Neural progenitor cell (in vitro differentiated cells): ENCODE results near the gene ZNF324B. TPM values are rescaled to one million over a fixed set of nuclear protein-coding genes. Genes with fewer than 3 reads are reported as not detected.
"Not testable (repeated sequence)": the region's sequence is repeated elsewhere in the genome, so short reads cannot be mapped to it uniquely, and the experiment has no call there.

Source experiments
- DNase-seq: peaks from one replicate; pipeline ENCODE4 v3.0.0-alpha.2; 2016; ENCODE audit warnings: low spot score
- H2AFZ ChIP-seq: fragments of 200-600 bp; sonication (generic); replicated peaks from 2 replicates; pipeline ENCODE4 v1.6.1; 2016; ENCODE audit warnings: antibody characterized with exemption
- H3F3A ChIP-seq: fragments of 200-600 bp; sonication (generic); 2 replicates; pipeline ENCODE4 v1.6.1; 2016; ENCODE audit warnings: antibody characterized with exemption, low read depth
- H3K27ac ChIP-seq: fragments of 200-600 bp; sonication (generic); 2 replicates; pipeline ENCODE4 v1.5.1; 2016; ENCODE audit warnings: mild to moderate bottlenecking
- H3K27me3 ChIP-seq: fragments of 200-600 bp; sonication (generic); 2 replicates; pipeline ENCODE4 v1.6.1; 2016; ENCODE audit warnings: mild to moderate bottlenecking, moderate library complexity
- H3K36me3 ChIP-seq: fragments of 200-600 bp; sonication (generic); 2 replicates; pipeline ENCODE4 v1.5.1; 2016
- H3K4me1 ChIP-seq: fragments of 200-600 bp; sonication (generic); 2 replicates; pipeline ENCODE4 v1.6.1; 2016; ENCODE audit warnings: mixed run types
- H3K4me2 ChIP-seq: fragments of 200-600 bp; sonication (generic); 2 replicates; pipeline ENCODE4 v1.6.1; 2016
- H3K4me3 ChIP-seq: fragments of 200-600 bp; sonication (generic); 2 replicates; pipeline ENCODE4 v1.5.1; 2016
- H3K79me2 ChIP-seq: fragments of 200-600 bp; sonication (generic); 2 replicates; pipeline ENCODE4 v1.6.1; 2016; ENCODE audit warnings: low read depth
- H3K9ac ChIP-seq: fragments of 200-600 bp; sonication (generic); 2 replicates; pipeline ENCODE4 v1.6.1; 2016
- H3K9me3 ChIP-seq: fragments of 200-600 bp; sonication (generic); 2 replicates; pipeline ENCODE4 v1.5.1; 2016; ENCODE audit warnings: low read depth
- H4K20me1 ChIP-seq: fragments of 200-600 bp; sonication (generic); 2 replicates; pipeline ENCODE4 v1.6.1; 2016; ENCODE audit warnings: low read depth
- H3K27ac Mint-ChIP-seq: 3 replicates; pipeline ENCODE4 v1.8.0; 2021; ENCODE audit warnings: mixed read lengths
- H3K27me3 Mint-ChIP-seq: 2 replicates; pipeline ENCODE4 v1.8.0; 2022; ENCODE audit warnings: low read depth, mild to moderate bottlenecking, inconsistent platforms, moderate library complexity, mixed read lengths; ENCODE audit not compliant: insufficient read depth
- H3K36me3 Mint-ChIP-seq: 3 replicates; pipeline ENCODE4 v1.8.0; 2021; ENCODE audit warnings: mixed read lengths
- H3K4me1 Mint-ChIP-seq: 3 replicates; pipeline ENCODE4 v1.8.0; 2021; ENCODE audit warnings: mixed read lengths
- H3K4me3 Mint-ChIP-seq: 3 replicates; pipeline ENCODE4 v1.8.0; 2021; ENCODE audit warnings: mild to moderate bottlenecking, moderate library complexity, mixed read lengths
- H3K9me3 Mint-ChIP-seq: 3 replicates; pipeline ENCODE4 v1.8.0; 2020; ENCODE audit warnings: mixed read lengths
- EZH2 ChIP-seq: fragments of 200-600 bp; sonication (generic); IDR thresholded peaks from 2 replicates; pipeline ENCODE4 v1.6.1; 2017; ENCODE audit warnings: antibody characterized with exemption, mild to moderate bottlenecking, moderate library complexity
- EZH2phosphoT487 ChIP-seq: fragments of 200-600 bp; sonication (generic); IDR thresholded peaks from 2 replicates; pipeline ENCODE4 v1.6.1; 2017; ENCODE audit warnings: antibody characterized with exemption
- total RNA-seq: library from RNA; depleted of rRNA; stranded (reverse); fragments of >200 nt; gene quantifications from 2 replicates; pipeline ENCODE4 v1.2.3, GENCODE V29; 2015; ENCODE audit warnings: low replicate concordance
- TF ChIP-seq, protein P1 (sequence below): fragments of 200-600 bp; sonication (generic); IDR thresholded peaks from 2 replicates; pipeline ENCODE4 v1.5.1; 2017; ENCODE audit warnings: antibody characterized with exemption, mild to moderate bottlenecking

The ZNF324B gene
- total RNA-seq, 1 donor from 2014 or later: 3.2 TPM

DNA sequence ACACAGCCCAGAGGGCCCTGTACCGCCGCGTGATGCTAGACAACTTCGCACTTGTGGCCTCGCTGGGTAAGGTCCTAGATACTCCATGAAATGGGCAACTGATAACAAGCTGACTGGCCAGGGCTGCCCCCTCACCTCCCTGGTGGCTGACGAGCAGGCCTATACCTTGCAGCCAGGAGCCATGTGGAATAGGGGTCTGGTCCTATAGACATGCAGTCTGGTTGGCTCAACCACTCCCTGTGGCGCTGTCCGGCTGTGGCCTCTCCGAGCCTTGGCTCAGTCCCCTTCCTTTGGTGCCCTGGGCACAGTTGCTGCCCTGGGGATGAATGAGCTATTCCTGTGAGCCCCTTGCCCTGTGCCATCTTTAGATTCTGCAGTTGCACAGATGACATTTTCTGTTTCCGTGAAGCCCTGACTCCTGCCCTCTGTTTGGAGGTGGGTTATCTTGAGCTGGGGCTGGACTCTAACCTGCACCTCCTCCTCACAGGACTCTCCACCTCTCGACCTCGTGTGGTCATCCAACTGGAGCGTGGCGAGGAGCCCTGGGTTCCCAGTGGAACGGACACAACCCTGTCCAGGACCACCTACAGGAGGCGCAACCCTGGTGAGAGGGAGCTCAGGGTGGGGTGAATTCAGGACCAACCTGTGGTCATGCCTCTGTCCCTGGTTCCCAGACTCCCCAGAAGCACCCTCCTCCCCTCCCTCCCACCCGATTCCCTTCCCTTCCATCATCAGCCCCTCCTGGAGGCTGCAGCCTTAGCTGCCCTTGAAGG is 18.0 kb downstream of the ZNF324B start:
- Mint-ChIP-seq H3K4me1 (peaks cover 20% of the 10 kb centered on the region), H3K27me3 (peaks cover 2% of the 10 kb centered on the region), H3K4me3 (peak overlapping the region; percentile 85), H3K9me3 (no peaks in the 10 kb centered on the region), H3K36me3 (peaks cover 2% of the 10 kb centered on the region), H3K27ac (no peak overlapping the region)
- H3K79me2 ChIP-seq: peaks cover 9% of the 10 kb centered on the region
- H3K4me1 ChIP-seq: no peaks in the 10 kb centered on the region
- peaks cover 9% of the 10 kb centered on the region for H4K20me1 ChIP-seq
- H3K4me2 ChIP-seq: no peak overlapping the region
- H3F3A ChIP-seq: peaks cover 5% of the 10 kb centered on the region
- no peak for DNase-seq
- no peaks in the 10 kb centered on the region for H3K9me3 ChIP-seq
- peaks cover 12% of the 10 kb centered on the region for H3K27me3 ChIP-seq
- H3K9ac ChIP-seq: no peak overlapping the region
- no peak overlapping the region for H3K27ac ChIP-seq
- no peak overlapping the region for H2AFZ ChIP-seq
- no peak overlapping the region for H3K4me3 ChIP-seq
- H3K36me3 ChIP-seq: no peaks in the 10 kb centered on the region
- no peak for TF ChIP-seq EZH2

DNA sequence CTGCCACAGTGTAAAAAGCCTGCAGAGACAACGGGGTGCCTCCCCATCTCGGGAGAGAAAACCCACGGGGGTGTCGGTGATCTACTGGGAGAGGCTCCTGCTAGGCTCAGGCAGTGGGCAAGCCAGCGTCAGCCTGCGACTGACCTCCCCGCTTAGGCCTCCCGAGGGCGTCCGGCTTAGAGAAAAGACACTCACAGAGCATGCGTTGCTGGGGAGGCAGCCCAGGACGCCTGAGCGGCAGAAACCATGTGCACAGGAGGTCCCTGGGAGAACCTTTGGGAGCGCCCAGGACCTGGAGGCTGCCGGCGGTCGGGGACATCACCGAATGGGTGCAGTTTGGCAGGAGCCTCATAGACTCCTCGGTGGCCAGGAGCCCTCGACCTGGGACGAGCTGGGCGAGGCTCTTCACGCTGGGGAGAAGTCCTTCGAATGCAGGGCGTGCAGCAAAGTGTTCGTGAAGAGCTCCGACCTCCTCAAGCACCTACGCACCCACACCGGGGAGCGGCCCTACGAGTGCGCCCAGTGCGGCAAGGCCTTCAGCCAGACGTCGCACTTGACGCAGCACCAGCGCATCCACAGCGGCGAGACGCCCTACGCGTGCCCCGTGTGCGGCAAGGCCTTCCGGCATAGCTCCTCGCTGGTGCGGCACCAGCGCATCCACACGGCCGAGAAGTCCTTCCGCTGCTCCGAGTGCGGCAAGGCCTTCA is 19.6 kb downstream of the ZNF324B start:
- H3K9me3 ChIP-seq, H3K4me2 ChIP-seq, H3K9ac ChIP-seq, H3K4me3 ChIP-seq, DNase-seq, H2AFZ ChIP-seq, H4K20me1 ChIP-seq, H3K36me3 Mint-ChIP-seq, H3K27me3 Mint-ChIP-seq, H3K27ac Mint-ChIP-seq, H3K4me1 ChIP-seq, H3K27me3 ChIP-seq, H3K79me2 ChIP-seq, H3K4me3 Mint-ChIP-seq, H3K9me3 Mint-ChIP-seq, H3K27ac ChIP-seq, H3K36me3 ChIP-seq: not testable (repeated sequence)
- peaks cover 25% of the 10 kb centered on the region for H3K4me1 Mint-ChIP-seq
- H3F3A ChIP-seq: peaks cover 18% of the 10 kb centered on the region

DNA sequence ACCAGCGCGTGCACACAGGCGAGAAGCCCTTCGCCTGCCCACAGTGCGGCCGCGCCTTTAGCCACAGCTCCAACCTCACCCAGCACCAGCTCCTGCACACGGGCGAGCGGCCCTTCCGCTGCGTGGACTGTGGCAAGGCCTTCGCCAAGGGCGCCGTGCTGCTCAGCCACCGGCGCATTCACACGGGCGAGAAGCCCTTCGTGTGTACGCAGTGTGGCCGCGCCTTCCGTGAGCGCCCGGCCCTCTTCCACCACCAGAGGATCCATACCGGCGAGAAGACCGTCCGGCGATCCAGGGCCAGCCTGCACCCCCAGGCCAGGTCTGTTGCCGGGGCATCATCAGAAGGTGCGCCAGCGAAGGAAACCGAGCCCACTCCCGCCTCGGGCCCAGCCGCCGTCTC is 20.3 kb downstream of the ZNF324B start:
- Mint-ChIP-seq H3K9me3 (no peaks in the 10 kb centered on the region), H3K4me3 (no peak overlapping the region), H3K4me1 (peaks cover 25% of the 10 kb centered on the region), H3K36me3 (peaks cover 2% of the 10 kb centered on the region), H3K27me3 (peaks cover 7% of the 10 kb centered on the region), H3K27ac (no peak overlapping the region)
- Histone ChIP-seq H4K20me1 (peaks cover 9% of the 10 kb centered on the region), H2AFZ (no peak overlapping the region), H3K9ac (no peak overlapping the region), H3K27ac (no peak overlapping the region), H3K36me3 (no peaks in the 10 kb centered on the region), H3K79me2 (peaks cover 9% of the 10 kb centered on the region), H3K27me3 (no peaks in the 10 kb centered on the region), H3K4me1 (peaks cover 3% of the 10 kb centered on the region), H3K4me3 (no peak overlapping the region), H3F3A (peaks cover 25% of the 10 kb centered on the region), H3K9me3 (no peaks in the 10 kb centered on the region), H3K4me2 (no peak overlapping the region)
- TF ChIP-seq EZH2: no peak
- TF ChIP-seq EZH2phosphoT487: no peak
- TF ChIP-seq, protein P1, sequence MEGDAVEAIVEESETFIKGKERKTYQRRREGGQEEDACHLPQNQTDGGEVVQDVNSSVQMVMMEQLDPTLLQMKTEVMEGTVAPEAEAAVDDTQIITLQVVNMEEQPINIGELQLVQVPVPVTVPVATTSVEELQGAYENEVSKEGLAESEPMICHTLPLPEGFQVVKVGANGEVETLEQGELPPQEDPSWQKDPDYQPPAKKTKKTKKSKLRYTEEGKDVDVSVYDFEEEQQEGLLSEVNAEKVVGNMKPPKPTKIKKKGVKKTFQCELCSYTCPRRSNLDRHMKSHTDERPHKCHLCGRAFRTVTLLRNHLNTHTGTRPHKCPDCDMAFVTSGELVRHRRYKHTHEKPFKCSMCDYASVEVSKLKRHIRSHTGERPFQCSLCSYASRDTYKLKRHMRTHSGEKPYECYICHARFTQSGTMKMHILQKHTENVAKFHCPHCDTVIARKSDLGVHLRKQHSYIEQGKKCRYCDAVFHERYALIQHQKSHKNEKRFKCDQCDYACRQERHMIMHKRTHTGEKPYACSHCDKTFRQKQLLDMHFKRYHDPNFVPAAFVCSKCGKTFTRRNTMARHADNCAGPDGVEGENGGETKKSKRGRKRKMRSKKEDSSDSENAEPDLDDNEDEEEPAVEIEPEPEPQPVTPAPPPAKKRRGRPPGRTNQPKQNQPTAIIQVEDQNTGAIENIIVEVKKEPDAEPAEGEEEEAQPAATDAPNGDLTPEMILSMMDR: no peak
- DNase-seq: no peak

DNA sequence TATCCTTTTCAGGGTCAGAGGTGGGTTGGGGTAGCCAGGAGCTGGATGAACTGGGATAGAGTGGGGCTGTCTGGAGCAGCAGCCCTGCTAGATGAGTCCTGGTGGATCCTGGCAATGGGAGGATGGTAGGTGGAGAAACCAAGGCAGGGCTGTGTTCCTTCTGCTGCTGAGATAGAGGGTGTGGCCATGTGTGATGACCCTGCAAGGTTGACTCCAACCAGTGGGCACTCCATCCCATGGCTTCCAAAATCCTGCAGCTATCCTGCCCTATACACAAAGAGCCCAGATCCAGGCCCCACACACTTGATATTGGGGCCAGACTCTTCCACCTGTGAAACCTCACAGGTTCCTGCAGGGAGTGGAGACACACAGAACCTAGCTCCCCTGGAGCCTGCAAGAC is 22.4 kb downstream of the ZNF324B start:
- H3K4me2 ChIP-seq: no peak overlapping the region
- Mint-ChIP-seq H3K27ac (no peak overlapping the region), H3K36me3 (peaks cover 2% of the 10 kb centered on the region), H3K4me1 (peaks cover 16% of the 10 kb centered on the region), H3K9me3 (no peaks in the 10 kb centered on the region), H3K27me3 (peaks cover 6% of the 10 kb centered on the region), H3K4me3 (peak overlapping the region; percentile 70)
- no peaks in the 10 kb centered on the region for H3K9me3 ChIP-seq
- peaks cover 22% of the 10 kb centered on the region for H3F3A ChIP-seq
- H3K4me3 ChIP-seq: no peak overlapping the region
- no peak overlapping the region for H3K9ac ChIP-seq
- TF ChIP-seq EZH2: no peak
- TF ChIP-seq, protein P1: no peak
- no peak for TF ChIP-seq EZH2phosphoT487
- H3K79me2 ChIP-seq: peaks cover under 1% of the 10 kb centered on the region
- H2AFZ ChIP-seq: no peak overlapping the region
- H3K27me3 ChIP-seq: no peaks in the 10 kb centered on the region
- H3K36me3 ChIP-seq: no peaks in the 10 kb centered on the region
- H3K27ac ChIP-seq: no peak overlapping the region
- no peak for DNase-seq
- peaks cover 9% of the 10 kb centered on the region for H3K4me1 ChIP-seq
- H4K20me1 ChIP-seq: peaks cover 1% of the 10 kb centered on the region
